Measurements from ENCODE around the gene DHX40. TPM values are rescaled to one million over a fixed set of nuclear protein-coding genes. Genes with fewer than 3 reads are reported as not detected.
A peak's percentile ranks its signal among the peaks of the same experiment; 100 is the strongest.
"Not testable (repeated sequence)": the region's sequence is repeated elsewhere in the genome, so short reads cannot be mapped to it uniquely, and the experiment has no call there.

Gene DHX40, protein sequence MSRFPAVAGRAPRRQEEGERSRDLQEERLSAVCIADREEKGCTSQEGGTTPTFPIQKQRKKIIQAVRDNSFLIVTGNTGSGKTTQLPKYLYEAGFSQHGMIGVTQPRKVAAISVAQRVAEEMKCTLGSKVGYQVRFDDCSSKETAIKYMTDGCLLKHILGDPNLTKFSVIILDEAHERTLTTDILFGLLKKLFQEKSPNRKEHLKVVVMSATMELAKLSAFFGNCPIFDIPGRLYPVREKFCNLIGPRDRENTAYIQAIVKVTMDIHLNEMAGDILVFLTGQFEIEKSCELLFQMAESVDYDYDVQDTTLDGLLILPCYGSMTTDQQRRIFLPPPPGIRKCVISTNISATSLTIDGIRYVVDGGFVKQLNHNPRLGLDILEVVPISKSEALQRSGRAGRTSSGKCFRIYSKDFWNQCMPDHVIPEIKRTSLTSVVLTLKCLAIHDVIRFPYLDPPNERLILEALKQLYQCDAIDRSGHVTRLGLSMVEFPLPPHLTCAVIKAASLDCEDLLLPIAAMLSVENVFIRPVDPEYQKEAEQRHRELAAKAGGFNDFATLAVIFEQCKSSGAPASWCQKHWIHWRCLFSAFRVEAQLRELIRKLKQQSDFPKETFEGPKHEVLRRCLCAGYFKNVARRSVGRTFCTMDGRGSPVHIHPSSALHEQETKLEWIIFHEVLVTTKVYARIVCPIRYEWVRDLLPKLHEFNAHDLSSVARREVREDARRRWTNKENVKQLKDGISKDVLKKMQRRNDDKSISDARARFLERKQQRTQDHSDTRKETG
- total RNA-seq, result 10 to 100 TPM; 25.4 to 29.9 TPM
- 10 to 100 TPM; 19.9 to 27.1 TPM for polyA plus RNA-seq

DNA sequence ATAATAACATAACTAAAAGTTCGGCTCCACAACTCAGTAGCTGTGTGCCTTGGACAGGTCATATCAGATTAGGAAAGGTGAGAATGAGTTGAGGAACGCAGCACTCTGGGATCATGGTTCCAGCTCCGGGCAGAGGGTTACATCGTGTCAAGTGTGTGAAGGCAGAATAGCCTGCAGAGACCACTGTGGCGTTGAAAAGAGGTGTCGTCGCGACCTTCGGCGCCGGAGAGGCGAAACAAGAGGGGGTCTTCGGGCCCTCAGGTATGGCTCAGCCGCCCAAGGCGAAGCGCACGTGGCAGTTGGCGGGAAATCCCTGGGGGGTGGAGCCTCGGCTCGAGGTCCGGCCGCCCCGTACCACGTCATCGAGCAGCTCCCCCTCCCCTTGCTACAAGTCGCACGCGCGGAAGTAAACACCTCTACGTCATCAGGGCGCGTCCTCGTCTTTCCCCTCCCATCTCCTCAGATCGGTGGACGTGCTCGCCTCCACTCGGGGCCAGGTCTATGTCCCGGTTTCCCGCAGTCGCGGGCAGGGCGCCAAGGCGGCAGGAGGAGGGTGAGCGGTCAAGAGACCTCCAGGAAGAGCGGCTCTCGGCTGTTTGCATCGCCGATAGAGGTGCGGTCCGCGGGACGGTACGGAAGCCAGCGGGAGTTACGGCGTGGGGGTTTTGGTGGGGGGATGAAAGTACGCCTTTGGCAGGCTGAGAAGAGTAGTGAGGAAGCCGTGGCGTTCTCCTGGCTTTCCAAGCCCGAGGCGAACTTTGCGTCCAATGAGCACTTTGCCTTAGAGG is at the start of gene DHX40:
Gene DHX40 (plus strand): TSS at position 440 of the 788 bp plus-strand sequence. CDS start 62 bp downstream, at position 502.
- intact Hi-C loops (cut with micrococcal nuclease), result loop anchor here (1.0 to 10.0 kb wide), 2 partner anchors 54 to 1109 kb away; partner anchors contain the start of genes BCAS3 and CLTC
- Histone ChIP-seq H3K4me1 (ENCODE audit: insufficient read depth, low read length) (peaks cover 18% of the 10 kb centered on the region), H3K27me3 (ENCODE audit: insufficient read depth, low read length) (no peaks in the 10 kb centered on the region), H3K36me3 (ENCODE audit: insufficient read depth, low read length) (no peaks in the 10 kb centered on the region), H3K9me3 (ENCODE audit: control insufficient read depth in 1 of 2, low read length in 2 of 2) (no peaks in the 10 kb centered on the region), H3K27ac (ENCODE audit: low read depth, low read length) (peak within 1 kb of the TSS; percentile 93), H3K4me3 (ENCODE audit: low read length in 2 of 2) (peak within 1 kb of the TSS; percentile 79 to 93)
- DNase-seq, result peak; percentile 92 to 96 (median 93)
- Mint-ChIP-seq H3K27ac (peak within 1 kb of the TSS; percentile 93 to 100 (median 100)), H3K4me3 (peak within 1 kb of the TSS; percentile 97 to 100 (median 100)), H3K9me3 (no peaks in the 10 kb centered on the region), H3K36me3 (peaks cover under 1 to 8% of the 10 kb centered on the region in 2 donors), H3K4me1 (peaks cover 15 to 25% (median 21%) of the 10 kb centered on the region in 4 donors), H3K27me3 (no peaks in the 10 kb centered on the region)
- POLR2A ChIA-PET (ENCODE audit: partially characterized antibody), result interaction anchor here (0.6 to 3.5 kb wide), 12 partner anchors 54 to 1112 kb away, joined by 3 to 62 read pairs (median 3); partner anchors contain the start of genes BCAS3, CLTC, HEATR6 and PRR11
- CTCF ChIA-PET (ENCODE audit: partially characterized antibody), result interaction anchor here (0.9 to 1.6 kb wide), 3 partner anchors 42 to 349 kb away, joined by 3 to 5 read pairs (median 3); no protein-coding TSS in a partner anchor

- CTCF ChIA-PET (ENCODE audit: partially characterized antibody), result no interaction called here
- peaks cover 6 to 11% of the 10 kb centered on the region in 2 donors for H3K27me3 Mint-ChIP-seq
- intact Hi-C loops (cut with micrococcal nuclease), result no loop called here
These were observed 49.0 kb upstream of the DHX40 start for GRCh38 chr17:59516451-59516850.

GRCh38 chr17:59519132-59519531 is 46.3 kb upstream of the DHX40 start:
- Histone ChIP-seq H3K4me1 (ENCODE audit: insufficient read depth, low read length) (no peaks in the 10 kb centered on the region), H3K36me3 (ENCODE audit: insufficient read depth, low read length) (no peaks in the 10 kb centered on the region), H3K27ac (ENCODE audit: low read depth, low read length) (no peak overlapping the region), H3K27me3 (ENCODE audit: insufficient read depth, low read length) (no peaks in the 10 kb centered on the region), H3K9me3 (ENCODE audit: control insufficient read depth in 1 of 2, low read length in 2 of 2) (no peaks in the 10 kb centered on the region), H3K4me3 (ENCODE audit: low read length in 2 of 2) (no peak overlapping the region)
- H3K27me3 Mint-ChIP-seq, result peaks cover 8 to 16% of the 10 kb centered on the region in 2 donors
- CTCF ChIA-PET (ENCODE audit: partially characterized antibody), result interaction anchor here (0.7 to 2.0 kb wide), 4 partner anchors 26 to 208 kb away, joined by 3 to 6 read pairs (median 4); no protein-coding TSS in a partner anchor
- DNase-seq, result no peak
- intact Hi-C loops (cut with micrococcal nuclease), result no loop called here
- no peak overlapping the region for H3K4me3 Mint-ChIP-seq
- peaks cover 0 to 6% (median 1%) of the 10 kb centered on the region in 4 donors for H3K4me1 Mint-ChIP-seq
- no peak overlapping the region for H3K27ac Mint-ChIP-seq
- no peaks in the 10 kb centered on the region for H3K36me3 Mint-ChIP-seq
- no peaks in the 10 kb centered on the region for H3K9me3 Mint-ChIP-seq
- POLR2A ChIA-PET (ENCODE audit: partially characterized antibody), result interaction anchor here (1.2 kb wide), 1 partner anchor 101 kb away, joined by 5 read pairs; the partner anchor contains the start of gene CLTC

More at GRCh38 chr17:59516451-59516850, 49.0 kb upstream of the DHX40 start:
- no peak for DNase-seq
- Mint-ChIP-seq H3K27ac (no peak overlapping the region), H3K4me3 (no peak overlapping the region), H3K36me3 (no peaks in the 10 kb centered on the region), H3K4me1 (peaks cover 0 to 3% (median under 1%) of the 10 kb centered on the region in 4 donors), H3K9me3 (no peaks in the 10 kb centered on the region)
- no peaks in the 10 kb centered on the region for H3K9me3 ChIP-seq (ENCODE audit: control insufficient read depth in 1 of 2, low read length in 2 of 2)
- H3K4me3 ChIP-seq (ENCODE audit: low read length in 2 of 2), result no peak overlapping the region
- no peaks in the 10 kb centered on the region for H3K4me1 ChIP-seq (ENCODE audit: insufficient read depth, low read length)
- no peak overlapping the region for H3K27ac ChIP-seq (ENCODE audit: low read depth, low read length)
- no peaks in the 10 kb centered on the region for H3K36me3 ChIP-seq (ENCODE audit: insufficient read depth, low read length)
- POLR2A ChIA-PET (ENCODE audit: partially characterized antibody), result no interaction called here
- no peaks in the 10 kb centered on the region for H3K27me3 ChIP-seq (ENCODE audit: insufficient read depth, low read length)

GRCh38 chr17:59520251-59520650 is 45.2 kb upstream of the DHX40 start:
- no peaks in the 10 kb centered on the region for H3K36me3 Mint-ChIP-seq
- peaks cover 8 to 14% of the 10 kb centered on the region in 2 donors for H3K27me3 Mint-ChIP-seq
- H3K4me3 Mint-ChIP-seq, result no peak overlapping the region
- DNase-seq, result no peak
- H3K27me3 ChIP-seq (ENCODE audit: insufficient read depth, low read length), result no peaks in the 10 kb centered on the region
- H3K9me3 Mint-ChIP-seq, result no peaks in the 10 kb centered on the region
- H3K4me3 ChIP-seq (ENCODE audit: low read length in 2 of 2), result no peak overlapping the region
- no peak overlapping the region for H3K27ac Mint-ChIP-seq
- CTCF ChIA-PET (ENCODE audit: partially characterized antibody), result interaction anchor here (1.3 to 2.0 kb wide), 2 partner anchors 209 to 233 kb away, joined by 3 to 5 read pairs; no protein-coding TSS in a partner anchor
- no peaks in the 10 kb centered on the region for H3K36me3 ChIP-seq (ENCODE audit: insufficient read depth, low read length)
- H3K4me1 Mint-ChIP-seq, result peaks cover 0 to 6% (median 1%) of the 10 kb centered on the region in 4 donors
- intact Hi-C loops (cut with micrococcal nuclease), result loop anchor here (5.0 kb wide), 1 partner anchor 517 kb away; no protein-coding TSS in a partner anchor
- H3K4me1 ChIP-seq (ENCODE audit: insufficient read depth, low read length), result no peaks in the 10 kb centered on the region
- H3K9me3 ChIP-seq (ENCODE audit: control insufficient read depth in 1 of 2, low read length in 2 of 2), result no peaks in the 10 kb centered on the region
- H3K27ac ChIP-seq (ENCODE audit: low read depth, low read length), result no peak overlapping the region
- POLR2A ChIA-PET (ENCODE audit: partially characterized antibody), result no interaction called here

DNA sequence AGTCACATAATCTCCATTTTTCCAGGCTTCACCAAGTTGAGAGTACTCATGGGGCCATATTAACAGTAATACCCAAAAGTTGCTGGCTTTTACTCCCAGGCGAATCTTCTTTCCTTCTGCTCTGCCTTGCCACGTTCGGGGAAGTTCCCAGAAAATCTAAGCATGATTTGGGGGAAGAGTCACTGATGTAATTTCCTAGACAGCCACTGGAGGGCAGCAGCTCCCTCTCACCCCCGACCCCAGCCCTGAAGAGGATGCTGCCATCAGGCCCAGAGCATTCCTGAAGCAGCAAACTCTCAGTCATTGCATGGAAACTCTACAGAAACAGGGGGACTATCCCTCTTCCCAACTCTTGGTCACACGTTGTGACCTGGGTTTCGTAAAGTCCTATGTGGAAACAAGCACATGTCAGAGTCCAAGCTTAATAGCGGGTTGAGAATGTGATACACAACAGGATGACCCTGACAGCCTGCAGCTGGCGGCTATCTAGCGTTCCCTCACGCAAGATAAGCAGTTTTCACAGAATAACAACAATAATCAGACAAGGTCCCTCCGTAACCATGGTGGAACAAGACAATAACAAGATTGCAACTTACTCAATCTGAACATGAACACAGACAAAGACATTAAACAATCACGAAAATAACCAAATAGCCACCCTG is 43.8 kb upstream of the DHX40 start:
- H3K36me3 ChIP-seq (ENCODE audit: insufficient read depth, low read length), result no peaks in the 10 kb centered on the region
- H3K27me3 ChIP-seq (ENCODE audit: insufficient read depth, low read length), result no peaks in the 10 kb centered on the region
- H3K9me3 ChIP-seq (ENCODE audit: control insufficient read depth in 1 of 2, low read length in 2 of 2), result no peaks in the 10 kb centered on the region
- DNase-seq, result peak; percentile 40 to 51 (median 46)
- ChIA-PET POLR2A (ENCODE audit: partially characterized antibody) (no interaction called here), CTCF (ENCODE audit: partially characterized antibody) (interaction anchor here (0.5 to 2.0 kb wide), 15 partner anchors 8 to 273 kb away, joined by 3 to 9 read pairs (median 3); no protein-coding TSS in a partner anchor)
- intact Hi-C loops (cut with micrococcal nuclease), result loop anchor here (1.0 to 5.0 kb wide), 2 partner anchors 210 to 516 kb away; no protein-coding TSS in a partner anchor
- H3K9me3 Mint-ChIP-seq, result no peaks in the 10 kb centered on the region
- H3K27ac Mint-ChIP-seq, result no peak overlapping the region
- peaks cover 8 to 14% of the 10 kb centered on the region in 2 donors for H3K27me3 Mint-ChIP-seq
- no peak overlapping the region for H3K4me3 ChIP-seq (ENCODE audit: low read length in 2 of 2)
- H3K4me3 Mint-ChIP-seq, result no peak overlapping the region
- H3K27ac ChIP-seq (ENCODE audit: low read depth, low read length), result no peak overlapping the region
- H3K36me3 Mint-ChIP-seq, result no peaks in the 10 kb centered on the region
- peaks cover 0 to 6% (median 1%) of the 10 kb centered on the region in 4 donors for H3K4me1 Mint-ChIP-seq
- no peaks in the 10 kb centered on the region for H3K4me1 ChIP-seq (ENCODE audit: insufficient read depth, low read length)

DNA sequence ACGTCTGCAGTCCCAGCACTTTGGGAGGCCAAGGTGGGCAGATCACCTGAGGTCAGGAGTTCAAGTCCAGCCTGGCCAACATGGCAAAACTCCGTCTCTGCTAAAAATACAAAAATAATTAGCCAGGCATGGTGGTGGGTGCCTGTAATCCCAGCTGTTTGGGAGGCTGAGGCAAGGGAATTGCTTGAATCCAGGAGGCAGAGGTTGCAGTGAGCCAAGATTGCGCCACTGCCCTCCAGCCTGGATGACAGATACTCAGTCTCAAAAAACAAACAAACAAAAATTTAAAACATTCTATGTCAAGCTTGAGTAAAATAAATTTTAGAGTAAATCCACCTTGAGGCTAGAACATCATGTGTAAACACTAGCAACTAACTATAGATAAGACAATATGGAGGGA is 40.5 kb upstream of the DHX40 start:
- H3K4me3 ChIP-seq (ENCODE audit: low read length in 2 of 2); DNase-seq; H3K36me3 ChIP-seq (ENCODE audit: insufficient read depth, low read length); H3K9me3 Mint-ChIP-seq; H3K27ac Mint-ChIP-seq; H3K36me3 Mint-ChIP-seq; H3K4me3 Mint-ChIP-seq; POLR2A ChIA-PET (ENCODE audit: partially characterized antibody); H3K4me1 ChIP-seq (ENCODE audit: insufficient read depth, low read length); H3K9me3 ChIP-seq (ENCODE audit: control insufficient read depth in 1 of 2, low read length in 2 of 2); H3K27me3 ChIP-seq (ENCODE audit: insufficient read depth, low read length); H3K4me1 Mint-ChIP-seq; H3K27ac ChIP-seq (ENCODE audit: low read depth, low read length): not testable (repeated sequence)
- intact Hi-C loops (cut with micrococcal nuclease), result loop anchor here (5.0 kb wide), 1 partner anchor 512 kb away; no protein-coding TSS in a partner anchor
- peaks cover 14 to 15% of the 10 kb centered on the region in 2 donors for H3K27me3 Mint-ChIP-seq
- CTCF ChIA-PET (ENCODE audit: partially characterized antibody), result interaction anchor here (0.6 to 1.5 kb wide), 2 partner anchors 11 to 28 kb away, joined by 3 to 5 read pairs; no protein-coding TSS in a partner anchor
